Osteoblast (primary cell): ENCODE results near the gene PLXNA4. TPM values are rescaled to one million over a fixed set of nuclear protein-coding genes. Genes with fewer than 3 reads are reported as not detected.
"Not testable (repeated sequence)": the region's sequence is repeated elsewhere in the genome, so short reads cannot be mapped to it uniquely, and the experiment has no call there.

Experiments
- DNase-seq: peaks from one replicate; pipeline ENCODE4 v3.0.0; 2011; ENCODE audit warnings: low spot score, mixed read lengths; ENCODE audit not compliant: insufficient read length; ENCODE audit errors: missing footprints
- H2AFZ ChIP-seq: 2 replicates; pipeline ENCODE4 v1.6.0; 2011; ENCODE audit warnings: mild to moderate bottlenecking, low read length
- H3K27ac ChIP-seq: 2 replicates; pipeline ENCODE4 v1.5.1; 2011; ENCODE audit warnings: mild to moderate bottlenecking, low read depth, low read length, moderate library complexity
- H3K27me3 ChIP-seq: 2 replicates; pipeline ENCODE4 v1.6.0; 2012; ENCODE audit warnings: mild to moderate bottlenecking, control low read depth, inconsistent platforms, low read length, moderate library complexity; ENCODE audit not compliant: insufficient read depth
- H3K36me3 ChIP-seq: 2 replicates; pipeline ENCODE4 v1.5.1; 2011; ENCODE audit warnings: mild to moderate bottlenecking, low read length, control low read depth, moderate library complexity; ENCODE audit not compliant: insufficient read depth
- H3K4me1 ChIP-seq: 2 replicates; pipeline ENCODE4 v1.5.1; 2011; ENCODE audit warnings: mild to moderate bottlenecking, low read length, control low read depth, moderate library complexity; ENCODE audit not compliant: insufficient read depth
- H3K4me2 ChIP-seq: 2 replicates; pipeline ENCODE4 v1.6.0; 2011; ENCODE audit warnings: mild to moderate bottlenecking, low read length; ENCODE audit not compliant: insufficient read depth
- H3K4me3 ChIP-seq: fragments of 200-600 bp; sonication (generic); 3 replicates; pipeline ENCODE4 v1.5.1; 2012; ENCODE audit warnings: mild to moderate bottlenecking, low read length, inconsistent platforms; ENCODE audit not compliant: insufficient read depth
- H3K79me2 ChIP-seq: 2 replicates; pipeline ENCODE4 v1.6.0; 2012; ENCODE audit warnings: mild to moderate bottlenecking, low read length, control low read depth, inconsistent platforms; ENCODE audit not compliant: insufficient read depth
- H3K9me3 ChIP-seq: 2 replicates; pipeline ENCODE4 v1.5.1; 2011; ENCODE audit warnings: low read depth, low read length, control low read depth
- H4K20me1 ChIP-seq: 2 replicates; pipeline ENCODE4 v1.6.0; 2012; ENCODE audit warnings: mild to moderate bottlenecking, low read length, control low read depth; ENCODE audit not compliant: insufficient read depth
- CTCF ChIP-seq: IDR thresholded peaks from 2 replicates; pipeline ENCODE4 v1.5.1; 2011; ENCODE audit warnings: mild to moderate bottlenecking, low read depth, low read length, moderate library complexity; ENCODE audit errors: extremely low read depth
- total RNA-seq: library from RNA; depleted of rRNA; stranded (reverse); fragments of >200 nt; gene quantifications from 2 replicates; pipeline ENCODE4 v1.2.3, GENCODE V29; 2012

Gene PLXNA4
- total RNA-seq, 1 donor: 4.3 TPM

- H2AFZ ChIP-seq: no peak overlapping the region
- no peaks in the 10 kb centered on the region for H3K4me1 ChIP-seq
- no peaks in the 10 kb centered on the region for H3K27me3 ChIP-seq
- H3K4me2 ChIP-seq: no peak overlapping the region
- no peaks in the 10 kb centered on the region for H3K79me2 ChIP-seq
- H3K36me3 ChIP-seq: peaks cover 2% of the 10 kb centered on the region
- no peak overlapping the region for H3K27ac ChIP-seq
- H4K20me1 ChIP-seq: no peaks in the 10 kb centered on the region
- H3K9me3 ChIP-seq: no peaks in the 10 kb centered on the region
- no peak for DNase-seq
- H3K4me3 ChIP-seq: no peak overlapping the region
- no peak for TF ChIP-seq CTCF
Measured at GRCh38 chr7:132168239-132168638, 408.0 kb downstream of the PLXNA4 start.

GRCh38 chr7:132165695-132166094 is 410.6 kb downstream of the PLXNA4 start:
- not testable (repeated sequence) for H4K20me1 ChIP-seq, DNase-seq, H3K79me2 ChIP-seq

GRCh38 chr7:132164558-132165125 is 411.6 kb downstream of the PLXNA4 start:
- H3K4me3 ChIP-seq: no peak overlapping the region

More at GRCh38 chr7:132165695-132166094, 410.6 kb downstream of the PLXNA4 start:
- H3K4me1 ChIP-seq, H3K4me2 ChIP-seq, H2AFZ ChIP-seq, H3K27ac ChIP-seq, H3K9me3 ChIP-seq, H3K27me3 ChIP-seq, H3K36me3 ChIP-seq, H3K4me3 ChIP-seq: not testable (repeated sequence)

GRCh38 chr7:132162556-132163144 is 413.6 kb downstream of the PLXNA4 start:
- H3K4me2 ChIP-seq: no peak overlapping the region
- H3K4me1 ChIP-seq: no peaks in the 10 kb centered on the region
- TF ChIP-seq CTCF: no peak
- DNase-seq: no peak
- no peaks in the 10 kb centered on the region for H4K20me1 ChIP-seq
- no peak overlapping the region for H3K4me3 ChIP-seq
- H2AFZ ChIP-seq: no peak overlapping the region
- no peaks in the 10 kb centered on the region for H3K9me3 ChIP-seq
- H3K36me3 ChIP-seq: peaks cover 2% of the 10 kb centered on the region
- no peak overlapping the region for H3K27ac ChIP-seq
- no peaks in the 10 kb centered on the region for H3K79me2 ChIP-seq
- H3K27me3 ChIP-seq: no peaks in the 10 kb centered on the region

More at GRCh38 chr7:132164558-132165125, 411.6 kb downstream of the PLXNA4 start:
- H4K20me1 ChIP-seq: no peaks in the 10 kb centered on the region
- H3K27ac ChIP-seq: no peak overlapping the region
- no peaks in the 10 kb centered on the region for H3K79me2 ChIP-seq
- no peaks in the 10 kb centered on the region for H3K9me3 ChIP-seq
- no peak overlapping the region for H2AFZ ChIP-seq
- H3K27me3 ChIP-seq: no peaks in the 10 kb centered on the region
- H3K4me2 ChIP-seq: no peak overlapping the region
- no peak for DNase-seq
- H3K36me3 ChIP-seq: peaks cover 2% of the 10 kb centered on the region
- TF ChIP-seq CTCF: no peak
- H3K4me1 ChIP-seq: no peaks in the 10 kb centered on the region
